SK-N-SH treated with all-trans-retinoic acid at 6 μM for 48 hours (cell line): ENCODE measurements around the gene CATSPERZ.

Experiments used
- ATAC-seq: fragments of 200-7000 bp; cut with Tn5 transposase; 3 replicates; pipeline ENCODE4 v1.9.1; 2020; ENCODE audit warnings: mild to moderate bottlenecking, moderate library complexity
- ARNTL ChIP-seq: fragments of 450-650 bp; formaldehyde crosslinking; IDR thresholded peaks from 2 replicates; pipeline ENCODE4 v1.5.0; 2020; ENCODE audit warnings: low read depth, mild to moderate bottlenecking, moderate library complexity, borderline replicate concordance
- BACH2 ChIP-seq: fragments of 250-450 bp; sonication (Bioruptor Pico); IDR thresholded peaks from 2 replicates; pipeline ENCODE4 v1.9.0; 2021; ENCODE audit warnings: mild to moderate bottlenecking, borderline replicate concordance
- CSDC2 ChIP-seq: fragments of 250-450 bp; sonication (Bioruptor Pico); IDR thresholded peaks from 2 replicates; pipeline ENCODE4 v1.5.0; 2020; ENCODE audit warnings: mild to moderate bottlenecking, moderate library complexity
- ESRRG ChIP-seq: fragments of 250-450 bp; sonication (Bioruptor Pico); IDR thresholded peaks from 2 replicates; pipeline ENCODE4 v1.6.1; 2021; ENCODE audit warnings: mild to moderate bottlenecking
- GLIS3 ChIP-seq: fragments of 250-450 bp; sonication (Bioruptor Pico); IDR thresholded peaks from 2 replicates; pipeline ENCODE4 v1.5.0; 2020; ENCODE audit warnings: mild to moderate bottlenecking, moderate library complexity
- ISL1 ChIP-seq: fragments of 250-450 bp; sonication (Bioruptor Pico); IDR thresholded peaks from 2 replicates; pipeline ENCODE4 v2.1.2; 2022; ENCODE audit warnings: mild to moderate bottlenecking, moderate library complexity
- OSR1 ChIP-seq: fragments of 250-450 bp; sonication (Bioruptor Pico); IDR thresholded peaks from 2 replicates; pipeline ENCODE4 v1.8.0; 2022; ENCODE audit warnings: moderate library complexity, mild to moderate bottlenecking, inconsistent platforms
- RARB ChIP-seq: fragments of 250-450 bp; sonication (Bioruptor Pico); IDR thresholded peaks from 2 replicates; pipeline ENCODE4 v1.8.0; 2021; ENCODE audit warnings: mild to moderate bottlenecking, moderate library complexity
- TCF4 ChIP-seq: fragments of 250-450 bp; sonication (Bioruptor Pico); IDR thresholded peaks from 2 replicates; pipeline ENCODE4 v1.8.0; 2021; ENCODE audit warnings: mild to moderate bottlenecking, moderate library complexity, borderline replicate concordance
- TOX ChIP-seq: fragments of 250-450 bp; sonication (Bioruptor Pico); IDR thresholded peaks from 2 replicates; pipeline ENCODE4 v1.8.0; 2021; ENCODE audit warnings: mild to moderate bottlenecking, moderate library complexity, borderline replicate concordance
- ZC3H10 ChIP-seq: fragments of 250-450 bp; sonication (Bioruptor Pico); IDR thresholded peaks from 2 replicates; pipeline ENCODE4 v1.5.1; 2021; ENCODE audit warnings: mild to moderate bottlenecking, moderate library complexity
- ZFP3 ChIP-seq: fragments of 250-450 bp; sonication (Bioruptor Pico); IDR thresholded peaks from 2 replicates; pipeline ENCODE4 v1.5.0; 2020; ENCODE audit warnings: mild to moderate bottlenecking, moderate library complexity
- ZFP30 ChIP-seq: fragments of 450-650 bp; formaldehyde crosslinking; IDR thresholded peaks from 2 replicates; pipeline ENCODE4 v1.5.0; 2022; ENCODE audit warnings: mild to moderate bottlenecking, moderate library complexity
- ZNF8 ChIP-seq: fragments of 450-650 bp; formaldehyde crosslinking; IDR thresholded peaks from 2 replicates; pipeline ENCODE4 v1.5.0; 2020; ENCODE audit warnings: mild to moderate bottlenecking, moderate library complexity
- TF ChIP-seq, protein P1 (sequence below): fragments of 250-450 bp; sonication (Bioruptor Pico); IDR thresholded peaks from 2 replicates; pipeline ENCODE4 v1.5.1; 2020; ENCODE audit warnings: low read depth, mild to moderate bottlenecking, moderate library complexity
- TF ChIP-seq, protein P2 (sequence below): fragments of 250-450 bp; sonication (Bioruptor Pico); IDR thresholded peaks from 2 replicates; pipeline ENCODE4 v1.5.1; 2021; ENCODE audit warnings: mild to moderate bottlenecking, moderate library complexity
- TF ChIP-seq, protein P3 (sequence below): fragments of 250-450 bp; sonication (Bioruptor Pico); IDR thresholded peaks from 2 replicates; pipeline ENCODE4 v1.8.0; 2021; ENCODE audit warnings: low read depth, mild to moderate bottlenecking, moderate library complexity, borderline replicate concordance
- TF ChIP-seq, protein P4 (sequence below): fragments of 250-450 bp; sonication (Bioruptor Pico); IDR thresholded peaks from 2 replicates; pipeline ENCODE4 v1.5.0; 2020; ENCODE audit warnings: mild to moderate bottlenecking, moderate library complexity

Gene CATSPERZ

DNA sequence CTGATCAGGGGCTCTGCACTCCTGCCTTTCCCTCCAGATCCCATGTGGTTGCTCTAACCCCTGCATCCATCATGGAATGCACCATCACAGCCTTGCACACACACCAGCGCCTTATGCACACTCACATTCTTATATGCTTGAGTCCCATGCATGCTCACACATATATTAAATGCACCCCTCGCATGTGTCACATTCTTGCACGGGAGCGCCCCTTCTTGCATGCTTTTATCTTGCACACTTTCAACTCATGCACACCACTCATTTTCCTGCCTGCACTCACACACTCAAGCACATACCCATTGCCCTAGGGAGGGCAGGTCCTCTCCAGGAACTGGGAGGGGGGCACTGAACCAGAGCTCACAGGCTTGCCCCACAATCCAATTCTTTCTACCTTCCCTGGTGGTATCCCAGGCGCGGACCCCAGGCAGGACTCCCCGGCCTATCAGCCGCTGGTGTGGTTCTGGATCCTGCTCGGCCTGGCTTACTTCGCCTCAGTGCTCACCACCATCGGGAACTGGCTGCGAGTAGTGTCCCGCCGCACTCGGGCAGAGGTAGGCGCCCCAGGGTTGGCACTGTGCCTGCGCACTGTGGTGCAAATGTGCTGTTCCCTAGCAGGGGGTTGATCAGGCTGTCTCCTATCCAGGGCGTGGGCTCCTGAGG, 2.3 kb upstream of the CATSPERZ start:
- TF ChIP-seq ZNF8 (no peak), ZFP3 (CRISPR knock-in tag) (no peak)
- no peak for ATAC-seq

DNA sequence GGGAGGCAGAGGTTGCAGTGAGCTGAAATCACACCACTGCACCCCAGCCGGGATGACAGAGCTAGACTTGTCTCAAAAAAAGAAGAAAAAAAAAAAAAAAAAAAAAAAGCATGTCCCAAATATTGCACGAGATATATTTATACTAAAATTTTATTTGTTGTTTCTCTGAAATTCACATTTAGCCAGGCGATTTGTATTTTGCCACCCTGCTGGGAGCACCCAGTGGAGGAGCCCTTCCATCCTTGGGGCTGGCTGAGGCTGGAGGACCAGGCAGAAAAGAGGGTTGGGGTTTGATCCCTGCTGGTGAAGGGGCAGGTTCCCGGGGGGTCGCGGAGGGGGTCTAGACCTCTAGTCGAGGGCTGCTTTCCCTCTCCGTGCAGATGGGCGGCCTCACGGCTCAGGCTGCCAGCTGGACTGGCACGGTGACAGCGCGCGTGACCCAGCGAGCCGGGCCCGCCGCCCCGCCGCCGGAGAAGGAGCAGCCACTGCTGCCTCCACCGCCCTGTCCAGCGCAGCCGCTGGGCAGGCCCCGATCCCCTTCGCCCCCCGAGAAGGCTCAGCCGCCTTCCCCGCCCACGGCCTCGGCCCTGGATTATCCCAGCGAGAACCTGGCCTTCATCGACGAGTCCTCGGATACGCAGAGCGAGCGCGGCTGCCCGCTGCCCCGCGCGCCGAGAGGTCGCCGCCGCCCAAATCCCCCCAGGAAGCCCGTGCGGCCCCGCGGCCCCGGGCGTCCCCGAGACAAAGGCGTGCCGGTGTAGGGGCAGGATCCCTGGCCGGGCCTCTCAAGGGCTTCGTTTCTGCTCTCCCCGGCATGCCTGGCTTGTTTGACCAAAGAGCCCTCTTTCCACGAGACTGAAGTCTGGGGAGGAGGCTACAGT, 952 bp upstream of the CATSPERZ start:
- no peak for ATAC-seq
- TF ChIP-seq GLIS3 (CRISPR knock-in tag) (no peak), ZFP30 (CRISPR knock-in tag) (no peak), ESRRG (no peak), TCF4 (CRISPR knock-in tag) (no peak), RARB (CRISPR knock-in tag) (no peak), ZFP3 (CRISPR knock-in tag) (no peak), OSR1 (CRISPR knock-in tag) (no peak), CSDC2 (CRISPR knock-in tag) (no peak), ISL1 (CRISPR knock-in tag) (no peak), ARNTL (CRISPR knock-in tag) (no peak), TOX (CRISPR knock-in tag) (no peak), BACH2 (CRISPR knock-in tag) (no peak), ZNF8 (no peak), ZC3H10 (CRISPR knock-in tag) (no peak)
- TF ChIP-seq, protein P1, sequence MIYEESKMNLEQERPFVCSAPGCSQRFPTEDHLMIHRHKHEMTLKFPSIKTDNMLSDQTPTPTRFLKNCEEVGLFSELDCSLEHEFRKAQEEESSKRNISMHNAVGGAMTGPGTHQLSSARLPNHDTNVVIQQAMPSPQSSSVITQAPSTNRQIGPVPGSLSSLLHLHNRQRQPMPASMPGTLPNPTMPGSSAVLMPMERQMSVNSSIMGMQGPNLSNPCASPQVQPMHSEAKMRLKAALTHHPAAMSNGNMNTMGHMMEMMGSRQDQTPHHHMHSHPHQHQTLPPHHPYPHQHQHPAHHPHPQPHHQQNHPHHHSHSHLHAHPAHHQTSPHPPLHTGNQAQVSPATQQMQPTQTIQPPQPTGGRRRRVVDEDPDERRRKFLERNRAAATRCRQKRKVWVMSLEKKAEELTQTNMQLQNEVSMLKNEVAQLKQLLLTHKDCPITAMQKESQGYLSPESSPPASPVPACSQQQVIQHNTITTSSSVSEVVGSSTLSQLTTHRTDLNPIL (CRISPR knock-in tag), result no peak
- TF ChIP-seq, protein P2, sequence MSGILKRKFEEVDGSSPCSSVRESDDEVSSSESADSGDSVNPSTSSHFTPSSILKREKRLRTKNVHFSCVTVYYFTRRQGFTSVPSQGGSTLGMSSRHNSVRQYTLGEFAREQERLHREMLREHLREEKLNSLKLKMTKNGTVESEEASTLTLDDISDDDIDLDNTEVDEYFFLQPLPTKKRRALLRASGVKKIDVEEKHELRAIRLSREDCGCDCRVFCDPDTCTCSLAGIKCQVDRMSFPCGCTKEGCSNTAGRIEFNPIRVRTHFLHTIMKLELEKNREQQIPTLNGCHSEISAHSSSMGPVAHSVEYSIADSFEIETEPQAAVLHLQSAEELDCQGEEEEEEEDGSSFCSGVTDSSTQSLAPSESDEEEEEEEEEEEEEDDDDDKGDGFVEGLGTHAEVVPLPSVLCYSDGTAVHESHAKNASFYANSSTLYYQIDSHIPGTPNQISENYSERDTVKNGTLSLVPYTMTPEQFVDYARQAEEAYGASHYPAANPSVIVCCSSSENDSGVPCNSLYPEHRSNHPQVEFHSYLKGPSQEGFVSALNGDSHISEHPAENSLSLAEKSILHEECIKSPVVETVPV (CRISPR knock-in tag), result no peak
- TF ChIP-seq, protein P3, sequence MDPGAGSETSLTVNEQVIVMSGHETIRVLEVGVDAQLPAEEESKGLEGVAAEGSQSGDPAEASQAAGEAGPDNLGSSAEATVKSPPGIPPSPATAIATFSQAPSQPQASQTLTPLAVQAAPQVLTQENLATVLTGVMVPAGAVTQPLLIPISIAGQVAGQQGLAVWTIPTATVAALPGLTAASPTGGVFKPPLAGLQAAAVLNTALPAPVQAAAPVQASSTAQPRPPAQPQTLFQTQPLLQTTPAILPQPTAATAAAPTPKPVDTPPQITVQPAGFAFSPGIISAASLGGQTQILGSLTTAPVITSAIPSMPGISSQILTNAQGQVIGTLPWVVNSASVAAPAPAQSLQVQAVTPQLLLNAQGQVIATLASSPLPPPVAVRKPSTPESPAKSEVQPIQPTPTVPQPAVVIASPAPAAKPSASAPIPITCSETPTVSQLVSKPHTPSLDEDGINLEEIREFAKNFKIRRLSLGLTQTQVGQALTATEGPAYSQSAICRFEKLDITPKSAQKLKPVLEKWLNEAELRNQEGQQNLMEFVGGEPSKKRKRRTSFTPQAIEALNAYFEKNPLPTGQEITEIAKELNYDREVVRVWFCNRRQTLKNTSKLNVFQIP (CRISPR knock-in tag), result no peak
- TF ChIP-seq, protein P4, sequence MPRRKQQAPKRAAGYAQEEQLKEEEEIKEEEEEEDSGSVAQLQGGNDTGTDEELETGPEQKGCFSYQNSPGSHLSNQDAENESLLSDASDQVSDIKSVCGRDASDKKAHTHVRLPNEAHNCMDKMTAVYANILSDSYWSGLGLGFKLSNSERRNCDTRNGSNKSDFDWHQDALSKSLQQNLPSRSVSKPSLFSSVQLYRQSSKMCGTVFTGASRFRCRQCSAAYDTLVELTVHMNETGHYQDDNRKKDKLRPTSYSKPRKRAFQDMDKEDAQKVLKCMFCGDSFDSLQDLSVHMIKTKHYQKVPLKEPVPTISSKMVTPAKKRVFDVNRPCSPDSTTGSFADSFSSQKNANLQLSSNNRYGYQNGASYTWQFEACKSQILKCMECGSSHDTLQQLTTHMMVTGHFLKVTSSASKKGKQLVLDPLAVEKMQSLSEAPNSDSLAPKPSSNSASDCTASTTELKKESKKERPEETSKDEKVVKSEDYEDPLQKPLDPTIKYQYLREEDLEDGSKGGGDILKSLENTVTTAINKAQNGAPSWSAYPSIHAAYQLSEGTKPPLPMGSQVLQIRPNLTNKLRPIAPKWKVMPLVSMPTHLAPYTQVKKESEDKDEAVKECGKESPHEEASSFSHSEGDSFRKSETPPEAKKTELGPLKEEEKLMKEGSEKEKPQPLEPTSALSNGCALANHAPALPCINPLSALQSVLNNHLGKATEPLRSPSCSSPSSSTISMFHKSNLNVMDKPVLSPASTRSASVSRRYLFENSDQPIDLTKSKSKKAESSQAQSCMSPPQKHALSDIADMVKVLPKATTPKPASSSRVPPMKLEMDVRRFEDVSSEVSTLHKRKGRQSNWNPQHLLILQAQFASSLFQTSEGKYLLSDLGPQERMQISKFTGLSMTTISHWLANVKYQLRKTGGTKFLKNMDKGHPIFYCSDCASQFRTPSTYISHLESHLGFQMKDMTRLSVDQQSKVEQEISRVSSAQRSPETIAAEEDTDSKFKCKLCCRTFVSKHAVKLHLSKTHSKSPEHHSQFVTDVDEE (CRISPR knock-in tag), result no peak

DNA sequence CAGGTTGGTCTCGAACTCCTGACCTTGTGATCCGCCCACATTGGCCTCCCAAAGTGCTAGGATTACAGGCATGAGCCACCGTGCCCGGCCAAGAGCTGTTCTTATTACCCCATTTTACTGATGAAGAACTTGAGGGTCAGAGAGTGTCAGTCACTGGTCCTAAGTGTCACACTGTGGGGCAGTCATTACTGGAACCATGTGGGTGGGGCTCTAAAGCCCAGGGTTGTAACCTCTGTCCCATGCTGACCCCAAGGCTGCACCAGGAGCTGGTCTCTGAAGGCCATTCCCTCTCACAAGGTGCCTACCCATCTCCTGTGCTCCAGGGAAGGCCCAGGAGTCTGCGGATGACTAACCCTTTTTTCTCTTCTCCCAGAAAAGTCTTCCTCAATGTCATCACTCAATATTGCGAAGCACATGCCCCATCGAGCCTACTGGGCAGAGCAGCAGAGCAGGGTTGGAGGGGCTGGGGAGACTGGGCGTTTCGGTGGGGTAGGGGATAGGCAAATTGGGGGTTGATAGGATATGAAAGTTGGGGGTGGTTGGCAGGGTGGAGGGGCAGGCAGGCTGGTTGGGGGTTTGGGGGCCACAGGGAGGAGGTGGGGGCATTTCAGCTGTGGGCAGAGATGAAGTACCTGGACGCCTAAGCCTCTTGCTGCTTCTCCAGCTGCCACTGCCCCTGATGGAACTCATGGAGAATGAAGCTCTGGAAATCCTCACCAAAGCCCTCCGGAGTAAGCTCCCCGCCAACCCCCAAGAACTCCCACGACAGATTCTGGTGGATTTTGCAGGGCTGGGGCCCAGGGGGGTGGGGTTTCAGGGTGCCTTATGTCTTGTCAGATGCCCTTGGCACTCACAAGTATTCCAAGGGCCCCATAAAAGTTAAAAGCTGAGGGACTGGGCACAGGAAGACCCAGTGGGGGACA, 3.2 kb downstream of the CATSPERZ start:
- TF ChIP-seq GLIS3 (CRISPR knock-in tag) (no peak), RARB (CRISPR knock-in tag) (no peak), ZFP3 (CRISPR knock-in tag) (no peak)
- TF ChIP-seq, protein P4 (CRISPR knock-in tag), result no peak
- TF ChIP-seq, all 23 proteins: peak for 0
- no peak for ATAC-seq
